ENCODE data around the gene NABP2. TPM values are rescaled to one million over a fixed set of nuclear protein-coding genes. Genes with fewer than 3 reads are reported as not detected.

NABP2 gene
- total and polyA plus RNA-seq, 2 of the 4 experiments (the other 2 are of a cell fraction) = 29.2 to 37.4 TPM

DNA sequence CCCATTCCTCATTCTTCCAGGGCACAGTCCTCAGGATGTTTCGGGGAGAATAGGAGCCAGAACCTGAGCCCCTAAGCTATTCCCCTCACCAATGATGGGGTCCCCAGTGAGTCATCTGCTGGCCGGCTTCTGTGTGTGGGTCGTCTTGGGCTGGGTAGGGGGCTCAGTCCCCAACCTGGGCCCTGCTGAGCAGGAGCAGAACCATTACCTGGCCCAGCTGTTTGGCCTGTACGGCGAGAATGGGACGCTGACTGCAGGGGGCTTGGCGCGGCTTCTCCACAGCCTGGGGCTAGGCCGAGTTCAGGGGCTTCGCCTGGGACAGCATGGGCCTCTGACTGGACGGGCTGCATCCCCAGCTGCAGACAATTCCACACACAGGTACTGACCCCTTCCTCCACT lies 7.0 kb downstream of the NABP2 start:
- ChIA-PET CTCF (no interaction called here), POLR2A (ENCODE audit: unreplicated experiment) (interaction anchor here (0.5 to 1.1 kb wide), 2 partner anchors 9 to 111 kb away, joined by 3 to 4 read pairs; partner anchors contain the start of gene RNF41)
- Histone ChIP-seq H2BK5ac (ENCODE audit: low read depth, low read length, poor library complexity, severe bottlenecking) (no peak overlapping the region), H4K5ac (ENCODE audit: low read depth, low read length) (no peak overlapping the region), H3K18ac (ENCODE audit: low read depth, low read length) (no peak overlapping the region), H3K56ac (ENCODE audit: extremely low read depth, insufficient read depth, low read length) (no peak overlapping the region), H3K79me1 (ENCODE audit: low read depth in 1 of 2, low read length in 2 of 2) (peaks cover 0 to 2% of the 10 kb centered on the region in 2 experiments; a peak in 1 of 4 replicates), H3K4ac (ENCODE audit: low read depth, low read length) (no peak overlapping the region), H2AFZ (replicated peaks; ENCODE audit: low read length, poor library complexity) (no peak overlapping the region), H3K9me3 (ENCODE audit: control insufficient read depth, insufficient read depth, low read length) (no peaks in the 10 kb centered on the region), H3K14ac (replicated peaks; ENCODE audit: low read depth, low read length) (no peak overlapping the region), H3K23ac (ENCODE audit: low read depth, low read length) (no peak overlapping the region), H3K27ac (ENCODE audit: insufficient read depth, low read length) (no peak overlapping the region), H2BK20ac (ENCODE audit: low read depth, low read length) (no peak overlapping the region), H3K9me1 (ENCODE audit: insufficient read depth, low read length) (0 out of 2 replicates have a peak, but pooled peaks cover 3% of the 10 kb centered on the region), H2AK9ac (replicated peaks; ENCODE audit: low read depth, low read length, poor library complexity) (no peak overlapping the region), H3K4me2 (ENCODE audit: low read depth, low read length) (no peak overlapping the region), H3K4me3 (ENCODE audit: insufficient read depth, low read depth, low read length) (no peak overlapping the region), H2BK120ac (ENCODE audit: low read depth, low read length) (no peak overlapping the region), H3K4me1 (ENCODE audit: control insufficient read depth, insufficient read depth, low read length) (no peaks in the 10 kb centered on the region), H4K91ac (ENCODE audit: insufficient read depth, low read depth, low read length) (no peak overlapping the region), H2BK15ac (ENCODE audit: low read depth, low read length) (no peak overlapping the region), H4K20me1 (ENCODE audit: insufficient read depth, low read length) (peaks cover 3% of the 10 kb centered on the region; the same call in 1 of the 2 replicates), H3K36me3 (ENCODE audit: control insufficient read depth, insufficient read depth, low read length) (peaks cover 7% of the 10 kb centered on the region), H3K27me3 (ENCODE audit: control insufficient read depth, insufficient read depth, low read length) (no peaks in the 10 kb centered on the region), H4K8ac (ENCODE audit: low read depth in 2 of 2, low read length in 2 of 2) (no peak overlapping the region), H3K9ac (ENCODE audit: low read depth, low read length) (no peak overlapping the region), H2AK5ac (ENCODE audit: low read depth, low read length) (no peak overlapping the region)
- in situ Hi-C loops (cut with MboI; ENCODE audit: low sequenced_read_pairs) (no loop called here), dilution Hi-C loops (cut with HindIII; ENCODE audit: low sequenced_read_pairs, unreplicated experiment) (no loop called here), intact Hi-C loops (cut with micrococcal nuclease) (no loop called here)
- no CpG with 5 or more reads among the region's 11 CpGs for WGBS, 2 experiments (ENCODE audit: extremely low coverage in 2 of 2, insufficient read length in 1 of 2)
- DNase-seq (no peak), ATAC-seq (ENCODE audit: low read depth) (no peak)
- TF ChIP-seq USF2 (IDR thresholded peaks at IDR 0.05; ENCODE audit: low read depth, low read length) (no peak), FOS (IDR thresholded peaks at IDR 0.05; ENCODE audit: low read depth, low read length) (no peak), RAD21 (IDR thresholded peaks at IDR 0.05; ENCODE audit: low read length) (no peak), BHLHE40 (IDR thresholded peaks at IDR 0.05; ENCODE audit: low read depth, low read length) (no peak), ELK1 (IDR thresholded peaks at IDR 0.05; ENCODE audit: borderline replicate concordance, low read depth, low read length) (no peak), CEBPB (IDR thresholded peaks at IDR 0.05; ENCODE audit: low read depth, low read length) (no peak), MAFK (IDR thresholded peaks at IDR 0.05; ENCODE audit: low read depth, low read length) (no peak), SMC3 (IDR thresholded peaks at IDR 0.05; ENCODE audit: low read depth, low read length) (no peak), MXI1 (IDR thresholded peaks at IDR 0.05; ENCODE audit: borderline replicate concordance, low read depth, low read length) (no peak), RFX5 (IDR thresholded peaks at IDR 0.05; ENCODE audit: low read depth, low read length) (no peak), RCOR1 (IDR thresholded peaks at IDR 0.05; ENCODE audit: insufficient replicate concordance, low read length) (no peak)
- TF ChIP-seq, protein P1, sequence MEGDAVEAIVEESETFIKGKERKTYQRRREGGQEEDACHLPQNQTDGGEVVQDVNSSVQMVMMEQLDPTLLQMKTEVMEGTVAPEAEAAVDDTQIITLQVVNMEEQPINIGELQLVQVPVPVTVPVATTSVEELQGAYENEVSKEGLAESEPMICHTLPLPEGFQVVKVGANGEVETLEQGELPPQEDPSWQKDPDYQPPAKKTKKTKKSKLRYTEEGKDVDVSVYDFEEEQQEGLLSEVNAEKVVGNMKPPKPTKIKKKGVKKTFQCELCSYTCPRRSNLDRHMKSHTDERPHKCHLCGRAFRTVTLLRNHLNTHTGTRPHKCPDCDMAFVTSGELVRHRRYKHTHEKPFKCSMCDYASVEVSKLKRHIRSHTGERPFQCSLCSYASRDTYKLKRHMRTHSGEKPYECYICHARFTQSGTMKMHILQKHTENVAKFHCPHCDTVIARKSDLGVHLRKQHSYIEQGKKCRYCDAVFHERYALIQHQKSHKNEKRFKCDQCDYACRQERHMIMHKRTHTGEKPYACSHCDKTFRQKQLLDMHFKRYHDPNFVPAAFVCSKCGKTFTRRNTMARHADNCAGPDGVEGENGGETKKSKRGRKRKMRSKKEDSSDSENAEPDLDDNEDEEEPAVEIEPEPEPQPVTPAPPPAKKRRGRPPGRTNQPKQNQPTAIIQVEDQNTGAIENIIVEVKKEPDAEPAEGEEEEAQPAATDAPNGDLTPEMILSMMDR (conservative IDR thresholded peaks at IDR 0.05; ENCODE audit: low read depth, low read length) = no peak
- BruUV-seq (replicated peaks) = no TSS peak
